ENCODE data around the gene ANKRD40.
"Not testable (repeated sequence)": the region's sequence is repeated elsewhere in the genome, so short reads cannot be mapped to it uniquely, and the experiment has no call there.

ANKRD40 gene

GRCh38 chr17:50682441-50682840 is 25.3 kb downstream of the ANKRD40 start:
- Histone ChIP-seq H2AFZ (ENCODE audit: low read depth, low read length) (no peak overlapping the region), H3K27ac (ENCODE audit: low read length) (no peak overlapping the region), H4K20me1 (ENCODE audit: insufficient read depth, low read length) (no peaks in the 10 kb centered on the region), H3K27me3 (ENCODE audit: low read depth, low read length) (peaks cover 11% of the 10 kb centered on the region), H3K4me1 (ENCODE audit: low read length) (no peaks in the 10 kb centered on the region), H3K9me3 (ENCODE audit: insufficient read depth, low read length) (no peaks in the 10 kb centered on the region), H3K79me2 (ENCODE audit: low read length) (no peaks in the 10 kb centered on the region), H3K4me3 (ENCODE audit: low read length) (no peak overlapping the region), H3K9ac (ENCODE audit: low read length) (no peak overlapping the region), H3K4me2 (ENCODE audit: low read length) (no peak overlapping the region), H3K36me3 (replicated peaks; ENCODE audit: low read depth, low read length) (no peaks in the 10 kb centered on the region)
- TF ChIP-seq CTCF (IDR thresholded peaks at IDR 0.05; ENCODE audit: low read depth, low read length) (no peak), EZH2phosphoT487 (IDR thresholded peaks at IDR 0.05; ENCODE audit: low read depth) (no peak)

DNA sequence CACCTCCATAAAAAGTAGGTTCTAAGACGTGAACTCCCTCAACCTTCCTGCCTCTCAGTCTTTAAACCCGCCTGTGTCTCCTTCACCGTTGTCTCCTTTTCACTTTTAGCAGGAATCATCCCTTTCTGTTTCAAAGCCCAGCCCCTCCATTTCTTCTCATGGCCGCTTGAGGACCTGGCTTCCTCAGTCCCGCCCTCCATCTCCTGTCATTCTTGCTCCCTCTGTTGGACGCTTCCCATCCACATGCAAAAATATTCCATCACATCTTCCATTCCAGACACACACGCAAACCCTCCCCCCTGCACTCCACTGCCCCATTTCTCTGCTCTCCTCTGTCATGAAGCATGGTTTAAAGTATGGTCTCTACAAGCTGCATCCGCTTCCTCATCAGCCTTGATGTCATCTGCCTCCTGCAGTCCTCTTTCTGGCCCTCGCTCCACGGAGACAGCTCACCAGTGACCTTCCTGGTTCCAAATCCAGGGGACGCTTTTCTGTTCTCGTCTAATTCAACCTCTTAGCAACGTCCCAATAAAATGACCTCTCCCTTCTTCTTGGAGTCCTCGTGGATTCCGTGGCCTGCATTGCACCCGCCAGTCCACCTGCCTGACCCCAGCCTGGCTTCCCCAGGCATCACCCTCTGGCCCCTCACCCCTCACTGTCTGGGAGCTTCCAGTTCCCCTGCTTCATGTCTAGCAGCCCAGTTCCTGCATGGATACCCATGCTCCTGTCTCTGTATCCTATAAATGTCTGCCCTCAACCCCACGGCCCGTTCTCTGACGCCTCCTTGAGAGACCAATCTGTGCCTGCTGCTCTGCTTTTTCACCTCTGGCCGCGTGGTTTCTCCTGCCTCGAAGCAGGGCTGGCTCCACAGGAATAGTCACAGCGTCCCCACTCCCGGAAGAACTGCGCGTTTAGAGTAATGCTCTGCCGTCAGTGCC is 26.2 kb downstream of the ANKRD40 start:
- Histone ChIP-seq H3K9ac (ENCODE audit: low read length) (no peak overlapping the region), H3K4me3 (ENCODE audit: low read length) (no peak overlapping the region), H3K4me1 (ENCODE audit: low read length) (no peaks in the 10 kb centered on the region), H3K79me2 (ENCODE audit: low read length) (no peaks in the 10 kb centered on the region), H3K9me3 (ENCODE audit: insufficient read depth, low read length) (no peaks in the 10 kb centered on the region), H3K27ac (ENCODE audit: low read length) (no peak overlapping the region), H2AFZ (ENCODE audit: low read depth, low read length) (no peak overlapping the region), H3K27me3 (ENCODE audit: low read depth, low read length) (peaks cover 11% of the 10 kb centered on the region), H3K36me3 (replicated peaks; ENCODE audit: low read depth, low read length) (no peaks in the 10 kb centered on the region), H4K20me1 (ENCODE audit: insufficient read depth, low read length) (no peaks in the 10 kb centered on the region), H3K4me2 (ENCODE audit: low read length) (no peak overlapping the region)
- no peak for TF ChIP-seq CTCF (IDR thresholded peaks at IDR 0.05; ENCODE audit: low read depth, low read length)
- TF ChIP-seq EZH2phosphoT487 (IDR thresholded peaks at IDR 0.05; ENCODE audit: low read depth) = no peak

GRCh38 chr17:50680543-50681262 is 27.0 kb downstream of the ANKRD40 start:
- H3K27me3 ChIP-seq (ENCODE audit: low read depth, low read length) = peaks cover 11% of the 10 kb centered on the region
- not testable (repeated sequence) for H3K79me2 ChIP-seq (ENCODE audit: low read length); H3K27ac ChIP-seq (ENCODE audit: low read length); H3K36me3 ChIP-seq (replicated peaks; ENCODE audit: low read depth, low read length); H4K20me1 ChIP-seq (ENCODE audit: insufficient read depth, low read length); H3K9ac ChIP-seq (ENCODE audit: low read length); H3K4me3 ChIP-seq (ENCODE audit: low read length); H2AFZ ChIP-seq (ENCODE audit: low read depth, low read length); H3K9me3 ChIP-seq (ENCODE audit: insufficient read depth, low read length); H3K4me1 ChIP-seq (ENCODE audit: low read length); H3K4me2 ChIP-seq (ENCODE audit: low read length)

DNA sequence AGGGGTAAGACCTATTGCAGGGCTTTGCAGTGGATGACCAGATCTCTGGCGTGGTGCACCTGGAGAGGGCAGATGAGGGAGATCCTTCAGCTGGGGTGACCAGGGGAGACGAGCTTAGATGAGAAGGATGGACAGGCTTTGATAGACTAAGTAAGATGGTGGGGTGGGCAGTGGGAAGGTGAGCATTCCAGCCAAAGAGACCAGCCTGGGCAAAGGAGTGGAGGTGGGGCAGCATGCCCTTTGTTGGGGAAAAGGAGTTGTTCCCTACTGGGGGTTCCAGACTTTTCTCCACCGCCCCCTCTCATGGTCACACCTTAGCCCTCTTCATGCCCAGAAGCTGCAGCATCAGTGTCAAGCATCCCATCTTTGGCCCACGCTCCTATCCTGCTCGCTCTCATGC is 27.6 kb downstream of the ANKRD40 start:
- no peak for TF ChIP-seq CTCF (IDR thresholded peaks at IDR 0.05; ENCODE audit: low read depth, low read length)
- no peak for TF ChIP-seq EZH2phosphoT487 (IDR thresholded peaks at IDR 0.05; ENCODE audit: low read depth)
- H3K27ac ChIP-seq (ENCODE audit: low read length) = no peak overlapping the region
- no peaks in the 10 kb centered on the region for H4K20me1 ChIP-seq (ENCODE audit: insufficient read depth, low read length)
- H3K4me2 ChIP-seq (ENCODE audit: low read length) = no peak overlapping the region
- H3K4me1 ChIP-seq (ENCODE audit: low read length) = no peaks in the 10 kb centered on the region
- no peak overlapping the region for H3K4me3 ChIP-seq (ENCODE audit: low read length)
- H3K9ac ChIP-seq (ENCODE audit: low read length) = no peak overlapping the region
- no peaks in the 10 kb centered on the region for H3K36me3 ChIP-seq (replicated peaks; ENCODE audit: low read depth, low read length)
- H3K27me3 ChIP-seq (ENCODE audit: low read depth, low read length) = peaks cover 11% of the 10 kb centered on the region
- H3K9me3 ChIP-seq (ENCODE audit: insufficient read depth, low read length) = no peaks in the 10 kb centered on the region
- no peak overlapping the region for H2AFZ ChIP-seq (ENCODE audit: low read depth, low read length)
- H3K79me2 ChIP-seq (ENCODE audit: low read length) = no peaks in the 10 kb centered on the region

All from OCI-LY3 (cell line).